Measurements from ENCODE around the gene EMILIN3. TPM values are rescaled to one million over a fixed set of nuclear protein-coding genes. Genes with fewer than 3 reads are reported as not detected.

The EMILIN3 gene
- total RNA-seq, 1 experiment from 2014 or later, result 1.7 TPM

DNA sequence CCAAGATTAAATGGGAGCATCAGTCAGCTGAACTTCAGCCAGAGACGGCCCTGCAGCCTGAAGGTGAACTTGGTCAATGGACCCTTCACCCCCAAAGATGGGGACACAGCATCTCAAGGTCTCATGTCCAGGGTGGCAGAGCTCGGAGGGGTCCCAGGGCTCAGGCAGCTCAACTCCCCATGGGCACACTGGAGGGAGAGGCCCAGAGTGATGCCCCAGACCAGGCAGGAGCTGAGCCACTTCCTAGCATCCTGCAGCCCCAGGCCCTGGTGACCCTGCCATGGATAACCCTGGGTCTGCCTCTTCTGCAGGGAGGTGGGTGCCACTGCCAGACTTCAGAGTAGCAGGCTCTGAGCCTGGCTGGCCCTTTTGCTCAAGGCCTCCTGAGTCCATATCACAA lies 27.5 kb upstream of the EMILIN3 start:
- H3K36me3 ChIP-seq (ENCODE audit: insufficient read depth, low read length, poor library complexity, severe bottlenecking), result no peaks in the 10 kb centered on the region
- intact Hi-C loops (cut with micrococcal nuclease; ENCODE audit: unreplicated experiment), result no loop called here
- no peak for DNase-seq (ENCODE audit: low spot score)
- no peaks in the 10 kb centered on the region for H3K9me3 ChIP-seq (ENCODE audit: low read depth, low read length, poor library complexity, severe bottlenecking)
- no peak overlapping the region for H3K4me3 ChIP-seq (ENCODE audit: low read depth, low read length, poor library complexity, severe bottlenecking)
- no peaks in the 10 kb centered on the region for H3K4me1 ChIP-seq (ENCODE audit: insufficient read depth, low read length, poor library complexity, severe bottlenecking)
- ChIA-PET CTCF (no interaction called here), POLR2A (ENCODE audit: low non-redundant PET) (no interaction called here)
- H3K27me3 ChIP-seq (replicated peaks; ENCODE audit: insufficient read depth, low read depth, low read length, poor library complexity), result no peaks in the 10 kb centered on the region
- no TSS peak for BruUV-seq (replicated peaks)
- TF ChIP-seq, protein P1, sequence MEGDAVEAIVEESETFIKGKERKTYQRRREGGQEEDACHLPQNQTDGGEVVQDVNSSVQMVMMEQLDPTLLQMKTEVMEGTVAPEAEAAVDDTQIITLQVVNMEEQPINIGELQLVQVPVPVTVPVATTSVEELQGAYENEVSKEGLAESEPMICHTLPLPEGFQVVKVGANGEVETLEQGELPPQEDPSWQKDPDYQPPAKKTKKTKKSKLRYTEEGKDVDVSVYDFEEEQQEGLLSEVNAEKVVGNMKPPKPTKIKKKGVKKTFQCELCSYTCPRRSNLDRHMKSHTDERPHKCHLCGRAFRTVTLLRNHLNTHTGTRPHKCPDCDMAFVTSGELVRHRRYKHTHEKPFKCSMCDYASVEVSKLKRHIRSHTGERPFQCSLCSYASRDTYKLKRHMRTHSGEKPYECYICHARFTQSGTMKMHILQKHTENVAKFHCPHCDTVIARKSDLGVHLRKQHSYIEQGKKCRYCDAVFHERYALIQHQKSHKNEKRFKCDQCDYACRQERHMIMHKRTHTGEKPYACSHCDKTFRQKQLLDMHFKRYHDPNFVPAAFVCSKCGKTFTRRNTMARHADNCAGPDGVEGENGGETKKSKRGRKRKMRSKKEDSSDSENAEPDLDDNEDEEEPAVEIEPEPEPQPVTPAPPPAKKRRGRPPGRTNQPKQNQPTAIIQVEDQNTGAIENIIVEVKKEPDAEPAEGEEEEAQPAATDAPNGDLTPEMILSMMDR (conservative IDR thresholded peaks at IDR 0.05; ENCODE audit: low read depth, low read length), result no peak
- TF ChIP-seq EZH2 (IDR thresholded peaks at IDR 0.05; ENCODE audit: borderline replicate concordance, low read depth, low read length, poor library complexity, severe bottlenecking), result no peak
- no peak overlapping the region for H3K27ac ChIP-seq (ENCODE audit: low read depth, low read length, poor library complexity, severe bottlenecking)

DNA sequence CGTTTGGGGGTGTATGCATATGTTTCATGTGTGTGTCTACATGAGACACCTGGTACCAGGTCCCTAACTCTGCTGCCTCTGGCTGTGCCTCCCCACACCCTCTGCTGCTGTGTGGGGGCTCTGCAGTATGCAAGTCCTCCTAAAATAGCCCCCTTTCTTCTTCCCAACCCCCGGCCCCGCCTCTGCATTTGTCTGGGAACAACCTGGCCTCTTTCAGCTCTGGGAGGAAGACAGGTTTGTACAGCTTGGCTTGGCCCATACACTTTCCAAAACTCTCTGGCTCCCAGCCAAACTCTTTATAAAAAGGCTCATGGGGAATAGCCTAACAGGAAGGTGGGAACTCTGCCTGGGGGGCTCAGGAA lies 27.1 kb upstream of the EMILIN3 start:
- BruUV-seq (replicated peaks), result no TSS peak
- POLR2A ChIA-PET (ENCODE audit: low non-redundant PET), result no interaction called here
- TF ChIP-seq EZH2 (IDR thresholded peaks at IDR 0.05; ENCODE audit: borderline replicate concordance, low read depth, low read length, poor library complexity, severe bottlenecking), result no peak
- TF ChIP-seq, protein P1 (conservative IDR thresholded peaks at IDR 0.05; ENCODE audit: low read depth, low read length), result no peak

DNA sequence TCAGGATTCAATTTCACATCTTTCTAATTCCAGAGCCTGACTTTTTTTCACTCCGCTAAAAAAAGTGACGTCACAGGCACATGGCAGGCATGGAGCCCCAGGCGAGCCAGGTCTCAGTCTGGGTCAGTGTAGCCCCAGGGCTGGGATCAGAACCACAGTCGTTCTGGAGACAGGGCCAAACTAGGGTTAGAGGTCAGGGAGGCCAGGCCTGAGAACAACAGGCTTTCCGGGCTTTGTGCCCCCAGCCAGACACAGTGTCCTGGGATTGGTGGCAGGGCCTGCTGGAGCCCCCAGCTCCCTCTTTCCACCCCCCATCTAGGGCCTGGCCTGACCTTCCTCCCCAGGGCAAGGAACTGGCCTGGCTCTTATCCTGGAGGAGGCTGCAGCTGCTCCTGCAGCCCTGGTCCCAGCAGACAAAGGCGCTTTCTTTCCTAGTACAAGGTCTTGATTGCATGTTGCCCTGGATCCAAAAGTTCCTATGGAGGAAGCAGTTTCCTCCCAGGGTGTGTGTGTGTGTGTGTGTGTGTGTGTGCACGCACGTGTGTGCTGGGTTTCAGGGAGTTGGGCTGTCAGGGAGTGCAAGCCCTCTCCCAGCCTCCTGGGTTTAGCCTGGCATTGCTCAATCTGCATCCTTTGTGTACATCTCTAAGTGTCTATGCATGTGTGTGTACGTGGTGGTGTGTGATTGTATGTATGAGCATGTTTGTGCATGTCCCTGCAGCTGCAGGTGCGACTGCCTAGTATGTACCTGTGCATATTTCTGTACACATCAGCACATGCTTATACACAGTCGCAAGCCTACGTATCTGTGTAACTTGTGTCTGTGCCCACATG lies 26.5 kb upstream of the EMILIN3 start:
- H3K27ac ChIP-seq (ENCODE audit: low read depth, low read length, poor library complexity, severe bottlenecking), result no peak overlapping the region
- H3K36me3 ChIP-seq (ENCODE audit: insufficient read depth, low read length, poor library complexity, severe bottlenecking), result no peaks in the 10 kb centered on the region
- no peaks in the 10 kb centered on the region for H3K27me3 ChIP-seq (replicated peaks; ENCODE audit: insufficient read depth, low read depth, low read length, poor library complexity)
- no TSS peak for BruUV-seq (replicated peaks)
- no peaks in the 10 kb centered on the region for H3K9me3 ChIP-seq (ENCODE audit: low read depth, low read length, poor library complexity, severe bottlenecking)
- H3K4me1 ChIP-seq (ENCODE audit: insufficient read depth, low read length, poor library complexity, severe bottlenecking), result no peaks in the 10 kb centered on the region
- no peak for DNase-seq (ENCODE audit: low spot score)
- TF ChIP-seq EZH2 (IDR thresholded peaks at IDR 0.05; ENCODE audit: borderline replicate concordance, low read depth, low read length, poor library complexity, severe bottlenecking), result no peak
- TF ChIP-seq, protein P1 (conservative IDR thresholded peaks at IDR 0.05; ENCODE audit: low read depth, low read length), result no peak
- ChIA-PET CTCF (no interaction called here), POLR2A (ENCODE audit: low non-redundant PET) (no interaction called here)
- no peak overlapping the region for H3K4me3 ChIP-seq (ENCODE audit: low read depth, low read length, poor library complexity, severe bottlenecking)
- intact Hi-C loops (cut with micrococcal nuclease; ENCODE audit: unreplicated experiment), result no loop called here

More for the DNA sequence above, 27.1 kb upstream of the EMILIN3 start:
- DNase-seq (ENCODE audit: low spot score), result no peak
- CTCF ChIA-PET, result no interaction called here
- intact Hi-C loops (cut with micrococcal nuclease; ENCODE audit: unreplicated experiment), result no loop called here
- no peaks in the 10 kb centered on the region for H3K36me3 ChIP-seq (ENCODE audit: insufficient read depth, low read length, poor library complexity, severe bottlenecking)
- no peaks in the 10 kb centered on the region for H3K4me1 ChIP-seq (ENCODE audit: insufficient read depth, low read length, poor library complexity, severe bottlenecking)
- no peaks in the 10 kb centered on the region for H3K9me3 ChIP-seq (ENCODE audit: low read depth, low read length, poor library complexity, severe bottlenecking)
- no peak overlapping the region for H3K27ac ChIP-seq (ENCODE audit: low read depth, low read length, poor library complexity, severe bottlenecking)
- H3K4me3 ChIP-seq (ENCODE audit: low read depth, low read length, poor library complexity, severe bottlenecking), result no peak overlapping the region
- H3K27me3 ChIP-seq (replicated peaks; ENCODE audit: insufficient read depth, low read depth, low read length, poor library complexity), result no peaks in the 10 kb centered on the region
